Adrenal gland (tissue), 5 donors: Measurements from ENCODE around the gene GRID1.

Source experiments
- CTCF ChIP-seq, 6 experiments: fragments of 450-650 bp in 4 of 6; fragments of 200-600 bp in 2 of 6; sonication (generic) in 1 of 6; IDR thresholded peaks; 1 replicate in 5 of 6; 2 replicates in 1 of 6; pipeline versions ENCODE4 v1.5.1 to v1.8.0; 2016 to 2021; ENCODE audit warnings: antibody characterized with exemption in 6 of 6, mild to moderate bottlenecking in 2 of 6, moderate library complexity in 1 of 6
- POLR2A ChIP-seq, 2 donors: fragments of 450-650 bp; IDR thresholded peaks; one replicate each; pipeline ENCODE4 v1.6.1; 2017; ENCODE audit warnings: antibody characterized with exemption in 2 of 2, mild to moderate bottlenecking in 2 of 2, moderate library complexity in 1 of 2
- donor health status: DM: no; HTN: no; CAD: no.

DNA sequence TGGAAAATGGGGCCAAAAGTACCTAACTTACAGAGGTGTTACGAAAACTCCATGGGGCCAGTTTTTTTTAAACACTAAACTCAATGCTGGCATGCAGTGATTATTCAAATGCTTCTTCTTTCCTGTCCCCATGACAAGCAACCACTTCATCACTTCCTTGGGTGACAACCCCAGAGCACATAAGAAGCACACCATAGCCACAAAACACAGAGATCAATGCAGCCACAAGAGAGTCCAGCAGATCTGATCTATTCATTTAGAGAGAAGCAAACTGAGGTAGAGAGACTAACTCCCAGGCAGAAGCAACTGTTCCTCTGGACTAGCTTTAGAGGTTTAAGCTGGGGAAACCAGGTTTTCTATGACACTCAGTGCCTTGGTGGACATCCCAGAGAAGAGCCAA, 180.0 kb downstream of the GRID1 start:
- TF ChIP-seq CTCF (IDR thresholded peaks at IDR 0.05) (no peak), POLR2A (IDR thresholded peaks at IDR 0.05) (no peak)
